HT1080 (cell line): ENCODE data around the gene MRPL10. TPM values are rescaled to one million over a fixed set of nuclear protein-coding genes. Genes with fewer than 3 reads are reported as not detected.
A peak's percentile ranks its signal among the peaks of the same experiment; 100 is the strongest.

Experiments used
- DNase-seq: peaks from one replicate; pipeline ENCODE4 v3.0.0-alpha.2; 2015; ENCODE audit warnings: low read depth
- total RNA-seq: library from RNA; depleted of rRNA; stranded (reverse); fragments of >200 nt; shearing (Covaris generic); gene quantifications from 2 replicates; pipeline ENCODE4 v1.2.3, GENCODE V29; 2014

MRPL10 gene
- total RNA-seq, 1 experiment from 2014 or later = 154 TPM

DNA sequence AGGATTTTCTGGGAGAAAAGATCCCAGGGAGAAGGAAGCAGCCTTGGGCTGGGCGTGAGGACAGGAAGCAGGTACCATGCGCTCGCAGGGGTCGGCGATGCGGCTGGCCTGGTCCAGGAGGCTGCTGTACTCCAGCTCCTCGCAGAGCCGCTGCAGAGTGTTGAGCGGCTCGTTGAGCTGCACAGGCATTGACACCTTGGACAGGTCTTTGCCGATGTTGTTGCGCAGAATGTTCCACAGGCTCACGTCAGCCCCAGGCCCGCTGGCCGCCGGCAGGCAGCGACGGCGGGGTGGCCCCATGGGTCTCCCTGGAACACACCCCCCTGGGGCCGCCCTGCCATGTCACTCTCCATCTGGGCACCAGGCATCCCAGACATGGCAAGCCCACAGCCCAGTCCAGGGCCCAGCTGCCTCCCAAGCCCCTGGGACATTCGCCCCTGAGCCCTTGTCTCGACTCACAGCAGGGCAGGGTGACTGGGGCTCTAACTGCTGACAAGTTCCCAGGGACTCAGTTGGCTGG lies 17.8 kb downstream of the MRPL10 start:
- no peak for DNase-seq

DNA sequence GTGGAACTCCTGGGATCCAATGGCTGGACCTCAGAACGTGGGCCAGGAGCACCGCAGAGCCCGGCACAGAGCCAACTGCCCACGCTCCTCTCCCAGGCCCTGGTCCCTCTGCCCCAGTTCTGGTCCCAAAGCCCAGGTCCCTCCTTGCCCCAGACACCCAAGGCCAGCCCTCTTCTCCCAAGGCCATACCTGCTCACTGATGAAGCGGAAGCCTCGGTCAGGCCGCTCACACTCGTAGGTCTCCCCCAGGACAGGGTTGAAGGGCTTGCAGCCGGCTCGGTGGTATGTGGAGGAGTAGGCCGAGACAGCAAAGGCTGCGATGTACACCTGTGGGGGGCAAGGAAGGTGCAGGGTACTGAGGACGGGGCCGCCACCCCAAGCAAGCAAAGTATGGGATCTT lies 18.3 kb downstream of the MRPL10 start:
- DNase-seq = no peak

DNA sequence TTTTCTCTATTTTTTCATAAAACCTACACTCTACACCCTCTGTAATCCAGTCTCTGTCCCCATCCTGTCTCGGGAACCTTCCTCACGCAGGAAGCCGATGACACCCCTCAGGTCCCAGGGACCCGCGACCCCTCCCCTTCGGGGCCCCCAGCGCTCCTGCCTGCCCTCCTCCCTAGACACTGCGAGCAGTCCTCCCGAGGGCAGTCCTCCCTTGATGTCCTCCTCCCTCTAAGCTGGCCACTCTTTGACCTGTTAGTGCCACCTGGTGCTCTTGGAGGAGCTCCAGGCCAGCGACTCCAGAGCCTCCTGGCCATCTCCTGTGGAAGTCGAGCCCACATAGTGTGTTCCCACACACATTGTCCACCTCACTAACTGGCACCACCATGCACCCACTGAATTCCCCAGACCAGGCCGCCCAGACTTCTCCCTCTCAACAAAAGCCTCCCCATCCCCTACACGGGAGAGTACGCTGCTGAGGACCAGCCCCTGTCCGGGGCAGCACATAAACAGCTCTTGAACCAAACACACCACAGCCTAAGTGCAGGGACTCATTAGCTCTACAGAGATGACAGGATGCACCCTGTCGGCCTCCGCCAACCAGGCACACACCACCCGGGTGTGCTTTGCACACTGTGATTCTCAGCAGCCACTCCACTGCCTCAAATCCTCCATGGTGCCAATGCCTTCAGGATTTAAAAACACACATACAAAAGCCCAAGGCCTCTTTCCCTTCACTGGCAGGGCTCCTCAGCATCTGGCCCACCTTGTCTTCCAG lies 19.0 kb downstream of the MRPL10 start:
- no peak for DNase-seq

DNA sequence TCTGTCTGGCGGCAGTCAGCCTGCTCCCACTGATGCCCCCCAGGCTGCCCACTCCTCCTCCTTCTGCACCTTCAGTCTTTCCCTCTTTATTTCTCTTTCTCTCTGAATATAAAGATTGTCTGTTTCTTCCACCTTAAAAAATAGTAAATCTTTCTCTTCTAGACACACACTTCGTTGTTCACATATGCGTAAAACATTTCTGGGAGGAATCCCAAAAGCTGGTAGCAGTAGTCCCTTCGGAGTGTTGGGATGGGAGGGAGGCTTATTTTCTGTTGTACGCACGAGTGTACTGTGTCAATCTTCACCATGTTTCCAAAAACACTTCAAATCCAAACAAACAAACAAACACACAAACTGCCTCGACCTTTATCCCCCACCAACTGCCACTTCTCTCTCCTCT lies 19.6 kb downstream of the MRPL10 start:
- DNase-seq = no peak

DNA sequence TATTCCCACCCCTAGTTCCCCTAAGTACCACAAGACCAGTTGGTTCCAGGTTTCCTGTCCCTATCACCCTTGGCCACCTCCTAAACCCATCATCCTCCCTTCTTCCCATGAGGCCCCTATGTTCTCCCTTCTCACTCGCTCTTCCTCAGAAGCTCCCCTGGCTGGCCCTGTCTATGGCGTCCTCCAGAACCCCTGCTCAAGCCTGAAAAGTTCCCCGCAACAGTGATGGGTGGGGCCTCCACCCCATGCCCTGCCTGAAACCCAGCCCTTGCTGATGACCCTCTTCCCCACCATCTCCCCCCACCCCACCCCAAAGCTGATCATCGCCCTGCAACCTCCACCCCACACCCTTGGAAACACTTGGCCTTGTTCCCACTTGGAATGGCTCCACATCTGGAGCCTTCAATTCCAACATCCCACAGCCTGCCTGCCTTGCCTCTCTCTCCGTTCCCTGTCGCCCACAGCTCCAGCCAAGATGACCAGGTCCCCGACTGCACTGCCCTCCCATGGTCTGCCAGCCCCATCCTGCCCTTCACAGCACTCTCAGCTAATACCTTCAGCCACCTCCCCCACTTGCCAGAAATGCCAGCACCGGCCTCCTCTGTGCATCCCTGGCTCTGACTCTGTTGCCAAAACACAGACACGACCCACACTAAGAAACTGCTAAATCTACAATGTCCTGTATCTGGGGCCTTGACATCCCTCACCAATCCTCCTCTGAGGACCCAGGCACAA lies 20.3 kb downstream of the MRPL10 start:
- DNase-seq = no peak

DNA sequence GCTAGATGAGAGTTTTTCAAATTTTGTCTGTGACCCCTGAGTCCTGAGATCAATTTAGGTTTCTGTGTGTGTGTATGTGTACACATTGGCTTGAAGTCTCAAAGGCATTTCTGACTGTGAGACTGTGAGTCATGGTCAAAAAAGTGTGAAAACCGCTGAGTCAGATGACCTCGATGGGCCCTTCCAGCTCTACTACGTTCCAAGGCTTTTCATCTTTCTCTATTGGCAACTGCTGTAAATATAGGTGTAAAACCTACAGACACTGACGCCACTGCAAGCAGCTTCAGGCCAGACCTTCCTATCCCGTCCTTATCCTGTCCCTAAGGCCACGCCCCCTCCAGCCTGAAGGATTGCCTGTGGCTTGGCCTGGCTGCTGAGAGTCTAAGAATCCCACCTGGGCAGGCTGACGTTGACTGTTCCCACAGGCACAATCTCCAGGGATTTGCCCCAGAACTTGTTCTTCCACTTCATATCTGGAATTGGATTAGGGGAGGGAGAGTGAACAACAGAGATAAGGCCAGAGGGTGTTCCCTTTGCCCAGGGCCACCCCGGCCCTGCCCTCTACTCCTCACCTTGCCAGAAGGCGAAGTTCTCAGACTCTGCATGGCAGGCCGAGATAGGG lies 21.0 kb downstream of the MRPL10 start:
- peak; percentile 93 for DNase-seq

DNA sequence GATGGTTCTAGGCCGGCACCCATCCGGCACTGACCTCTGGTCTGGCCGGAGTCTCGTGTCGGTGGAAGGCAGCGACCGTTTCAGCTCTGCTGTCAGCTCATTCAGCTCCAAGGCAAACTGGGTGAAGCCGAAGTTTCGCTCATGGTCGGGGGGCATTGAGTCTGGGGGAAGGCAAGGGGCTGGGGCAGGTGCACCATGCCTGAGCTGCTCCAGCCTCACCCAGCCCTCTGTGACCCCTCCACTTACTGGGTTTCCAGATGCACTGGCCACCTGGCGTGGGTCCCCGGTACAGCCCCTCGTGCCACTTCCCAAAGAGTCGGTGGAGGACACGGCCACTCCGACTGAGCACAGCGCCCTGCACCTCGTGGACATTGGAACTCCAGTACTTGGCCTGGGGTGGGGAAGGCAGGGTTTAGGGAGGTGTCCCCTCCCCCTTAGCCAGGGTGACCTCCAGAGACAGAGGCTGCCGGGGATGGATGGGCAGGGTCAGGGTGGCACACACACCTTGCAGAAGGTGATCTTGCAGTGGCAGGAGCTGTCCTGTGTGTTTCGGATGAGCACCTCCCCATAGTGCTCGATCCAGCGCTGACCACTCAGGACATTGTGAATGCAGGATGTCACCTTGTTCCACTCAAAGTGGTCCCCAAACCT lies 22.4 kb downstream of the MRPL10 start:
- no peak for DNase-seq

DNA sequence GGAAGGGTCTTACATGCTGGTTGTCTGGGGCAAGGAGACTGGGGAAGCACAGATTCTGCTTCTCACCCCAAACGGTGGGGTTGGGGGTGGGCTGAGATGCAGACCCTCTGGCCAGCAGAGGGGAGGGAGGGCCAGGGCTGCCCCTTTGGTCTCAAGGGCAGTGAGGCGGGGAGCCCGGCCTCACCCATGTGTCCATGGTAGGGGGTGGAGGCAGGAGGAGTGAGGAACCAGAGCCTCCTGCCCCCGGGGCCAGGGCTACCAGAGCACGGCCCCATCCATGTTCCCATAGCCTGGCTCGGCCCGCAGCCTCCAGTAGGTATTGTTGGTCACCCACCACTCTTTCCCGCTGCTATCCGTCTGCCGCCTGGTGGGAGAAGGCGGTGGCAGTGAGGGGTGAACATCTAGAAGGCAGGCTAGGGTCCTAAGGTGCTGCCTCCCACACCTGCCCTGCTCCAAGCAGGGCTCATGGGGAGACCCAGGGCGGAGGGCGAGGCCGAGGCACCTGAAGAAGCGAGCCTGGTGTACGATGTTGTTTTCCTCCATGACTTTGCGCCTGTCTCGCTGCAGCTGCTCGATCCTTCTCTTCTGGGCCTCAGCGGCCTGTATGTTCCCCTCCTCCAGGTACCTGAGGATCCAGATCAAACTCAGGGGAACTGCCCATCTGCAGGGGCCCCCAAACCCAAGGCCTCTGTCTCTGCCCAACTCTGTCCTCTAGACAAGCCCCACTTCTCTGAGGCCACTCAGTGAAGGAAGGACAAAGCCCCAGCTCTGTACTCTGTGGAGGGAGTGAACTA lies 23.1 kb downstream of the MRPL10 start:
- no peak for DNase-seq

DNA sequence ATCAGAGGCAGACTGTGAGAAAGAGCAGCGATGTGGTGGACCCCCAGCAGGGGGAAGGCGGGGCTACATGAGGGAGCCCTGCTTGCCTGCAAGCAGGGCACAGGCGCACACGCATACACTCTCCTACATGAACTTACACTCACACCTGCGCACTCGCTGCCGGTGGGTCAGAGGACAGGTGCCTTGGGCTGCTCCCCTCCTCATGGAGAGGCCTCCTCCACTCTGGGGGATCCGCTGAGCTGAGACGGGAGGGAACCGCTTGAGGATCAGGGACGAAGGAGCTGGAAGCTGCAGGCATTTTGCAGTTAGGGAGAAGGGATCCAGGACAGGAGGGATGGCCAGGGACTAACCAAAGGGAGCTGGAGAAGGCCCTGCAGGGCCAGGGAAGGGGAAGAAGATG lies 23.9 kb downstream of the MRPL10 start:
- DNase-seq = no peak

DNA sequence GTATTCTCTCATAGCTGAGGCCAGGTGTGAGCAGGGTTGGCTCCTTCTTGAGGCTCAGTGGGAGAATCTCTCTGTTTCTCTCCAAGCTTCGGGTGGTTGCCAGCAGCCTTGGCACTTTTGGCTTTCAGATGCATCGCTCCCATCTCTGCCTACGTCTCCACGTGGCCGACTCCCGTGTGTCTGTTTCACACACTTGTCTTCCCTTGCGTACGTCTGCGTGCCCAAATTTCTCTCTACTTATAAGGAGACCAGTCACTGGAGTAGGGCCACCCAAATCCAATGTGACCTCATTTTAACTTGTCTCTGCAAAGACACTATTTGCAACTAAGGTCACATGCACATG lies 24.5 kb downstream of the MRPL10 start:
- no peak for DNase-seq

DNA sequence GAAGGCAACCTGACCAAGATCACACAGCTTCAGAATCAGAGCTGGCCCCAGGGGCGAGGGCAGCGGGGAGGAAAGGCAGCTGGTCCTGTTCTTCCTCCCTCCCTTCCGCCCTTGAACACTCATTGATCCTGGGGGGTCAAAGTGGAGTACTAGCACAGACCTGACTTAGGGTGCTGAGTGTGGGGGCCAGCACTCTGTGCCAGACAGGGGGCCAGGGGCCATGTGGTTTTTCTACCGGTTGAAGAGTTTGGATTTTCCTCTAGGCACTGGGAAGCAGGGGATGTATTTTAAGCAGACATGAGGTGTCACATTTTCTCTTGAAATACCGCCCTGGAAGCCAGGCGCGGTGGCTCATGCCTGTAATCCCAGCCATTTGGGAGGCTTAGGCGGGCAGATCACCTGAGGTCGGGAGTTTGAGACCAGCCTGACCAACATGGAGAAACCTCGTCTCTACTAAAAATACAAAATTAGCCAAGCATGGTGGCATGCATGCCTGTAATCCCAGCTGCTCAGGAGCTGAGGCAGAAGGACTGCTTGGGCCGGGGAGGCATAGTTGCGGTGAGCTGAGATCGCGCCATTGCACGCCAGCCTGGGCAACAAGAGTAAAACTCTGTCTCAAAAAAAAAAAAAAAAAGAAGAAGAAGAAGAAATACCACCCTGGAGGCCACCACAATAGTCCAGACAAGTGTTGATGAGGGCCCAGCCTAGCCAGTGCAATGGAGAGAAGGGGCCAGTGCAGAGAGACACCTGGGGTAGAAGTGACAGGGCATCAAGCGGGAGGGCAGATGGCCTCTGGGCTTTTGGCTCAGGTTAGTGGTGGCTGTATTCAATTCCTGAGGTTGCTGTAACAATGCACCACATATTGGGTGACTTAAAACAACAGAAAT lies 25.1 kb downstream of the MRPL10 start:
- DNase-seq = no peak

DNA sequence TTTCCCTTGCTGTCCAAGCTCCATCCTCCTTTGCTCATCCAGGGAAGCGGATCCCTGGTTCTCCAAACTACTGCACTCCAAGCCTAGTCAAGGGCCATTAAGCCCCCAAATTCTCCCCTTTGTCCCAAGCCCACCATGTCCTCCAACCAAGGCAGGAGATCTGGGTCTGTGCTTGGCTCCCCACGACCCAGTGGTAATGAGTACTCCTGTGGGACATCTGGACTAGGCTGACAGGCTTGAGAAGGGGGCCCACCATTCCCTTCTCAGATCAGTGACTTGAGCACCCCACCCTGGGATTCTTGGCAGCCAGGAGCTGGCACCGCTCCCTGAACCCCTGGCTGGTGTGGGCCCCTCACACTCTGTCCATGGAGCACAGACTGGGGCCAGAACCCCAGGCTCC lies 26.9 kb downstream of the MRPL10 start:
- DNase-seq = no peak

DNA sequence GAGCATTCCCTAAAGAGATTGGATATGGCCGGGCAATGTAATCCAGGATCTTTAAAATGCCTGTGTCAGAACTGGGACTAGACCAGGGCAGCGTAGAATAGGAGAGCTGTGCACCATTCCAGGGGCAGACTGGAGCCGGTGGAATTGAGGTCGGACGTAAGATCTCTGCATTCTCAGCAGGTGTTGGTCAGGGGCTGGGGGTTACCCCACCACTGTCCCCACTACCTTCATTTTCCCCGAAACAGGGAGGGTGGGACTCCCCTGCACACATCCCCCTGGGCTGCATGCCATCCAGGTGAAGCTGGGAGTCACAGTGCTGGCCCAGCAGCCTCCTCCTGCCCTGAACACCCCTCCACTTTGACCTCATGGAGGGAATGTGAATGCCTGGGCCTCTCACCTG lies 27.6 kb downstream of the MRPL10 start:
- DNase-seq = no peak

DNA sequence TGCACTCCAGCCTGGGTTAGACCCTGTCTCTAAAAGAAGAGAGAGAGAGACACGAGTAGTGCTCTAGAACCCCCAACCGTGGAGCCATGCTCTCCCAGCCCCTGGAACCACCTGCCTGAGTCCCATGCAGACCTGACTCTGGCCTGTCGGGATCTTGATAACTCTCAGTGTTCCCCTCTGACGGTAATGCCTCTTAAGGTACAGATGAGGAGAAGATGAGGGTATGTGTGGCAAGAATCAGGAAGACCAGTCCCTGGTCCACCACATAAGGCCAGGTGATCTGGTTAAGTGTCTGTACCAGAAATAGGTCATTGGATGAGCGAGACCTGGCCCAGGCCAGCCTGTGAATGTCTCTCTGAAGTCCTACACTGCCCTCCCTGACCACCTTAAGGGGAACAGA lies 28.1 kb downstream of the MRPL10 start:
- DNase-seq = no peak

DNA sequence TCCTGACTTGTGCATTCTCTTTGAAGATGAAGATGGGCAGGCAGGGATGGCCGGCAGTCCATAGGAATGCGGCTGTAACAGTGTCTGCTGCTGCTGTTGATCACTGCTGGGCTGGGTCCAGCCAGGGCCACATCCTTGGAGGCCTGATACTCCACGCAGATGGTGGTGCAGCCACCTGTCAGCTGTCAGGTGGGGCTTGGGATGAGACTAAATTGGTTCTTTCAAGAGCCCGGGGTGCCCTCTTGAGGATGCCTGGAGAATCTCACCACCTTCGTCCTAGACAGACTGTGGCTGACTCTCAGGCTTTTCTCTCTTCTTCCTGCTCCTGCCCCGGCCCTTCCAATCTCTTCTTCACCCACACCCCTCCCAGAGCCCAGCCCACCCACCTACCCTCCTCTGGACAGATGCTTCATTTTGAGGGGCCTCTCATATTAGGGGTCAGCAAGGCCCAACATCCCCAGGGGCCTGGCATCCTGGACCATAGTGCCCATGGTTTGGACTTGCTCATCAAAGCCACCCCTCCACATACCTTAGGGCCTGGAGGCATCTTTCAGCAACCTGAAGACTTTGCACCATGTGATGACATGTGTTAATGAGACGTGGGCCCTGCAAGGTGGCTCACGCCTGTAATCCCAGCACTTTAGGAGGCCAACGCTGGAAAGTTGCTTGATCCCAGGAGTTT lies 28.9 kb downstream of the MRPL10 start:
- peak; percentile 44 for DNase-seq

DNA sequence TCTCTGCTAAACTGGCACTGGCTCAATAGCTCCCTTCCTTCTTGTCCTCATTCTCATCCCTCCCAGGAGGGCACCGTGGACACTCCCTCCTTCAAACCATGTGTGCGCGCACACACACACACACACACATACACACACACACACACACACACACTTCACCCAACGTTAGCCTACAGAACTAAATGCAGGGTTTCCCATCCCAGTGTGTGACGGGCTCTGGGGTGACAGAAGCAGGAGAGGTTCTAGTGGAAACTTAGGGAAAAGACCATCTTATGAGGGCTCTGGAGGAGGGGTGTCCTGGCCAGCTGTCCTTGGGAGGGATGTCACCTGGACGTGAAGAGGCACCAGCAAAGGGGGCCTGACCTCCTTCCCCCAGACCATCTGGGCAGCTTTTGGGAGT lies 29.4 kb downstream of the MRPL10 start:
- DNase-seq = no peak

DNA sequence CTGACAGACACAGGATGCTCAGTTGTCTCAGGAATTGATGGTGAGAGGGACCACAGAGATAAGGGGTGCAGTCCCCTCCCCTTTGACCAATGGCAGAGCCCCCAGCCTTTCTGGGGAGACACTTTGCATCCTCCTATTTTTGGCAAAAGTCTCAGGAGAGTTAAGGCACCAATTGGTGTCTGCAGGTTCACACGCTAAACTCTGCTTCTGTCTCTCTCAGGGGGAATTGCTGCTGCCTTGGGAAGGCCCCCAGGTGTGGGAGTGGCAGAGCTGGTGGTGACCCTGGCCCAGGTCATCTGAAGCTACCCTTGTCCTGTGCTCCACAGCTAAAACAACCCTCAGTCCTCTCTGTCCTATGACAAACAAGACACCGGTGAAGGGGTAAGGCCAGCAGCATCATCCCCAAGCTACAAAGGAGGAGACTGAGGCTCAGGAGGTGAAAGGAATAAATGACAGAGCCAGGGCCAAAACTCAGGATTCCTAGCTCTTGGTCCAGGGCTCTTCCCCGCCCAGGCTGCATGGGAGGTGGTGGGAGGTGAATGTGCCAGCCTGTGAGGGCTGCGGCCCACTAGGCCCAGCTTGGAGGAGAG lies 30.1 kb downstream of the MRPL10 start:
- no peak for DNase-seq

DNA sequence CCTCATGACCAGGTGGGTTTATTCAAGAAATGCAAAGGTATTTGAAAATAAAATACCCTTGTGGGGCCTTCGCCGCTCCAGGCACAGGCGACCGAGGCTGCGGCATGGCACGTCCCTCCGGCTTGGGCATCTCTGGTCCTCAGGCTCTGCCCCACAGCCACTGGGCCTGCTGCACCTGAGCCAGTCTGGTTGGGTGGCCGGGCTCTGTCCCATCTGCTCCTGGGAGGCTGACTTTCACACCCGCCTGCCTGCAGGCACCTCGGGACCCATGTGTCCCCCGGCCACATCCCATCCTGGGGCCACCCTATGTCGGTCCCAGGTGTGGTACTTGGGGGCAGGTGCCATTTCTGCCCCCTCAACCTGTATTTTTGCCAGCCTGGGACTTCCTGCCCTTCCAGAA lies 30.7 kb downstream of the MRPL10 start:
- DNase-seq = no peak

DNA sequence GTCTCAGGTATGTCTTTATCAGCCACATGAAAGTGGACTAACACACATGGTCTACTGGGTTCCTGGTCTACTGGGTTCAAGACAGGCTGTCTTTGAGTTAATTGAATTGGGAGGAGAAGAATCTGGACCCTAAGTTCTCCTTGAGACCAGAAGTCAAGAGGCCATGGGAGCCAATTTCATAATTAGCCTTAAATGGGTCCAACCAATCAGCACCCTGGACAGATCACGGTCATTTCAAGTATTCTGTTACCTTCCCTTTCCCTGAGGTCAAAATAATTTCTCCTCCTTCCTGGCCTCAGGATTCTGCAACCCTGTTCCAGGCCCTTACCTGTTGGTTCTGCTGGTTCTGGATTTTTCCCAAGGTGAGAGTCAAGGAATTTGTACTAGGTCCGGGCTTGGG lies 33.5 kb downstream of the MRPL10 start:
- no peak for DNase-seq
